Measurements from ENCODE around the gene OR4D1.

OR4D1 gene

DNA sequence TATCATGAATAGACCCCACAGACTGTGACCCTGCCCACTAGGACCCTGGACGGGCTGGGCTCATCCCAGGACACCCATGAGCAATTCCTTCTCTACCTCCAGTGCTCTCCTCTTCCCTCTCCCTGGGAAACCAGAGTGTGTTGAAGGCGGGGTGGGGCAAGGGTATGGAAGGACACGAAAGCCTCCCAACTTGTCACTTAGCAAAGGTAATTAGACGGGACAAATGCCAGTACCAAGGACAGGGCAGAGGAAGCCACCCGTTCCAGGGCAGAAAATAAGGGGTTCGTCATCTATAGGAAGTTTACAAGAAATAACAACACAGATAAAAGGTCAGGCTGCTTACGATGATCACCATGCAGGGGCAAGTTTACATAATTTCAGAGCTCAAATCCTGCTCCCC lies 39.5 kb downstream of the OR4D1 start:
- Histone ChIP-seq H3K9me3 (ENCODE audit: insufficient read depth, low read length, severe bottlenecking) (no peaks in the 10 kb centered on the region), H3K4me2 (ENCODE audit: insufficient read depth, low read length) (no peak overlapping the region), H4K20me1 (ENCODE audit: insufficient read depth, low read length) (peaks cover 3% of the 10 kb centered on the region; the same call in 1 of the 2 replicates), H3K27ac (ENCODE audit: low read length) (no peak overlapping the region), H3K36me3 (ENCODE audit: insufficient read depth, low read length) (no peaks in the 10 kb centered on the region), H3K4me3 (ENCODE audit: low read depth in 1 of 2, low read length in 2 of 2) (no peak overlapping the region), H3K4me1 (ENCODE audit: insufficient read depth, low read length) (no peaks in the 10 kb centered on the region), H3K9ac (ENCODE audit: low read depth, low read length) (no peak overlapping the region), H2AFZ (ENCODE audit: low read depth, low read length) (no peak overlapping the region), H3K27me3 (ENCODE audit: insufficient read depth, low read length, poor library complexity) (no peaks in the 10 kb centered on the region), H3K79me2 (ENCODE audit: insufficient read depth, low read length) (no peaks in the 10 kb centered on the region)
- ATAC-seq (ENCODE audit: insufficient read depth, low read depth) (no peak), DNase-seq (no peak)
- TF ChIP-seq CTCF (IDR thresholded peaks at IDR 0.05; ENCODE audit: borderline replicate concordance, extremely low read depth, low read length, poor library complexity, severe bottlenecking) (no peak), EZH2 (IDR thresholded peaks at IDR 0.05; ENCODE audit: borderline replicate concordance, low read depth, low read length, severe bottlenecking) (no peak)

- H3K27ac ChIP-seq (ENCODE audit: low read length) = no peak overlapping the region
- no peak overlapping the region for H3K9ac ChIP-seq (ENCODE audit: low read depth, low read length)
- no peaks in the 10 kb centered on the region for H3K36me3 ChIP-seq (ENCODE audit: insufficient read depth, low read length)
- DNase-seq (no peak), ATAC-seq (ENCODE audit: insufficient read depth, low read depth) (no peak)
- H3K4me1 ChIP-seq (ENCODE audit: insufficient read depth, low read length) = no peaks in the 10 kb centered on the region
- H3K4me3 ChIP-seq (ENCODE audit: low read depth in 1 of 2, low read length in 2 of 2) = no peak overlapping the region
- H3K9me3 ChIP-seq (ENCODE audit: insufficient read depth, low read length, severe bottlenecking) = no peaks in the 10 kb centered on the region
- peaks cover 3% of the 10 kb centered on the region; the same call in 1 of the 2 replicates for H4K20me1 ChIP-seq (ENCODE audit: insufficient read depth, low read length)
- no peak for TF ChIP-seq CTCF (IDR thresholded peaks at IDR 0.05; ENCODE audit: borderline replicate concordance, extremely low read depth, low read length, poor library complexity, severe bottlenecking)
- no peak for TF ChIP-seq EZH2 (IDR thresholded peaks at IDR 0.05; ENCODE audit: borderline replicate concordance, low read depth, low read length, severe bottlenecking)
- no peak overlapping the region for H3K4me2 ChIP-seq (ENCODE audit: insufficient read depth, low read length)
- no peak overlapping the region for H2AFZ ChIP-seq (ENCODE audit: low read depth, low read length)
- H3K79me2 ChIP-seq (ENCODE audit: insufficient read depth, low read length) = no peaks in the 10 kb centered on the region
- no peaks in the 10 kb centered on the region for H3K27me3 ChIP-seq (ENCODE audit: insufficient read depth, low read length, poor library complexity)
Measured at GRCh38 chr17:58189436-58190146, 41.4 kb downstream of the OR4D1 start.

DNA sequence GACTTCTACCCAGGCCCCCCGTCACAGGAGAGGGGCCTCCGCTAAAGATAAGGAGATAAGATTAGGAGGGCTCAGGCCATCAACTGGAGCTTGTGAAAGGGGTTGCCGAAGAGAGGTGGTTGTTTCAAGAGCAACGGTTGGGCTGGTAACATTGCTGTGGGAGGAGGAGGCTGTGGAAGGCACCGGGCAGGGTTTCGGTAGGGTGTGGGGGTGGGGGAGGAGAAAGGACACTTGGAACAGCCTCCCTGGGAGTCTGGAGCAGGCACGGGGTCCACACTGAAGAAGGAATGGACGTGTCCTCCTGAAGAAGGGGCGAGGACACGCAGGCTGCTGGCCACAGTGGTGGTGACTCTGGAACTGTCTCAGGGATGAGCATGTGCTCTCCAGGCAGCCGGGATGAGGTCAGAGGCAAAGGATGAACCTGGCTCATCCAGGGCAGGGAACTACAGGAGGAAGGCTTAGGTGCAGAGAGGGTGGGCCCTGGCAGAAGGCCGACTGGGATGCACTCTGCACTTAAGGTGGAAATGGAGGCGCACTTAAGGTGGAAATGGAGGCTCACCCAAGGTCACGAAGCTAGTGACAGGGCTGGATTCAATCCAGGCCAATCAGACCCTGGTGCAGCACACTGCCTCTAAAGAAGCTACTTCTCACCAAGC lies 43.2 kb downstream of the OR4D1 start:
- no peak overlapping the region for H3K4me3 ChIP-seq (ENCODE audit: low read depth in 1 of 2, low read length in 2 of 2)
- H3K9ac ChIP-seq (ENCODE audit: low read depth, low read length) = no peak overlapping the region
- no peaks in the 10 kb centered on the region for H3K79me2 ChIP-seq (ENCODE audit: insufficient read depth, low read length)
- H3K4me1 ChIP-seq (ENCODE audit: insufficient read depth, low read length) = no peaks in the 10 kb centered on the region
- H4K20me1 ChIP-seq (ENCODE audit: insufficient read depth, low read length) = no peaks in the 10 kb centered on the region; the same call in 1 of the 2 replicates
- DNase-seq = no peak
- H3K4me2 ChIP-seq (ENCODE audit: insufficient read depth, low read length) = no peak overlapping the region
- H3K9me3 ChIP-seq (ENCODE audit: insufficient read depth, low read length, severe bottlenecking) = no peaks in the 10 kb centered on the region
- H3K36me3 ChIP-seq (ENCODE audit: insufficient read depth, low read length) = no peaks in the 10 kb centered on the region
- H3K27ac ChIP-seq (ENCODE audit: low read length) = no peak overlapping the region
- no peak for TF ChIP-seq EZH2 (IDR thresholded peaks at IDR 0.05; ENCODE audit: borderline replicate concordance, low read depth, low read length, severe bottlenecking)
- no peak for TF ChIP-seq CTCF (IDR thresholded peaks at IDR 0.05; ENCODE audit: borderline replicate concordance, extremely low read depth, low read length, poor library complexity, severe bottlenecking)
- H2AFZ ChIP-seq (ENCODE audit: low read depth, low read length) = no peak overlapping the region
- ATAC-seq (ENCODE audit: insufficient read depth, low read depth) = no peak
- H3K27me3 ChIP-seq (ENCODE audit: insufficient read depth, low read length, poor library complexity) = no peaks in the 10 kb centered on the region
